HEK293 (cell line): ENCODE results near the gene DYRK4.

Source experiments
- CTCF ChIA-PET: fragments of 350-600 bp; formaldehyde crosslinking; extraction: SDS; loops from one replicate; lab custom pipeline; 2021; ENCODE audit warnings: antibody characterized with exemption; lab: Yijun Ruan, JAX
- POLR2A ChIA-PET: fragments of 300-600 bp; formaldehyde crosslinking; extraction: SDS; loops from one replicate; lab custom pipeline; 2020; ENCODE audit warnings: antibody characterized with exemption, inconsistent platforms; lab: Yijun Ruan, JAX
- H3K27ac ChIP-seq: fragments of 200-500 bp; sonication (Bioruptor generic); 2 replicates; pipeline ENCODE4 v1.5.1; 2014; ENCODE audit warnings: low read depth, low read length, control low read depth, inconsistent platforms; ENCODE audit errors: extremely low read depth
- H3K36me3 ChIP-seq, 2 experiments: fragments of 200-500 bp in 1 of 2; sonication (Bioruptor generic) in 1 of 2; 1 replicate in 1 of 2; 2 replicates in 1 of 2; pipeline ENCODE4 v1.5.1; 2014 to 2017; ENCODE audit warnings: inconsistent platforms in 2 of 2, low read length in 2 of 2; ENCODE audit not compliant: control insufficient read depth in 2 of 2, insufficient read depth in 1 of 2
- H3K4me1 ChIP-seq: fragments of 200-500 bp; sonication (Bioruptor generic); 2 replicates; pipeline ENCODE4 v1.5.1; 2014; ENCODE audit warnings: mild to moderate bottlenecking, low read length, inconsistent platforms; ENCODE audit not compliant: control insufficient read depth, insufficient read depth
- H3K4me3 ChIP-seq: 2 replicates; pipeline ENCODE4 v1.5.1; 2011; ENCODE audit warnings: low read depth, mild to moderate bottlenecking, control low read depth, low read length, moderate library complexity
- H3K9me3 ChIP-seq: fragments of 200-500 bp; sonication (Bioruptor generic); 2 replicates; pipeline ENCODE4 v1.5.1; 2014; ENCODE audit warnings: low read depth, low read length, inconsistent platforms; ENCODE audit not compliant: control insufficient read depth, insufficient read depth
- INSM2 ChIP-seq: fragments of 450-650 bp; formaldehyde crosslinking; IDR thresholded peaks from 2 replicates; pipeline ENCODE4 v1.5.1; 2016; ENCODE audit warnings: missing biosample characterization, missing genetic modification characterization
- OVOL3 ChIP-seq: fragments of 450-650 bp; formaldehyde crosslinking; IDR thresholded peaks from 2 replicates; pipeline ENCODE4 v1.5.1; 2016; ENCODE audit warnings: missing biosample characterization, missing genetic modification characterization
- PBX3 ChIP-seq: sonication (generic); formaldehyde crosslinking; IDR thresholded peaks from 2 replicates; pipeline ENCODE4 v1.8.1; 2022; ENCODE audit warnings: mild to moderate bottlenecking, moderate library complexity, missing genetic modification reagents
- SALL2 ChIP-seq: fragments of 450-650 bp; formaldehyde crosslinking; IDR thresholded peaks from 2 replicates; pipeline ENCODE4 v1.5.0; 2017; ENCODE audit warnings: missing biosample characterization, mild to moderate bottlenecking, missing genetic modification characterization, borderline replicate concordance
- SETDB1 ChIP-seq: IDR thresholded peaks from one replicate; pipeline ENCODE4 v1.6.1; 2017; ENCODE audit warnings: mild to moderate bottlenecking, low read length, moderate library complexity, mixed read lengths; ENCODE audit not compliant: insufficient read length
- ZBTB11 ChIP-seq: fragments of 450-650 bp; formaldehyde crosslinking; conservative IDR thresholded peaks from 2 replicates; pipeline ENCODE4 v1.5.1; 2016; ENCODE audit warnings: low read depth, missing biosample characterization, missing genetic modification characterization
- ZEB2 ChIP-seq: fragments of 450-650 bp; formaldehyde crosslinking; IDR thresholded peaks from 2 replicates; pipeline ENCODE4 v1.5.1; 2016; ENCODE audit warnings: missing biosample characterization, missing genetic modification characterization
- ZNF19 ChIP-seq: fragments of 450-650 bp; formaldehyde crosslinking; IDR thresholded peaks from 2 replicates; pipeline ENCODE4; 2016; ENCODE audit warnings: missing biosample characterization, missing genetic modification characterization, low read depth
- ZNF223 ChIP-seq: fragments of 450-650 bp; formaldehyde crosslinking; IDR thresholded peaks from 2 replicates; pipeline ENCODE4 v1.5.1; 2016; ENCODE audit warnings: missing biosample characterization, missing genetic modification characterization
- ZNF302 ChIP-seq: fragments of 450-650 bp; formaldehyde crosslinking; IDR thresholded peaks from 2 replicates; pipeline ENCODE4 v1.5.1; 2016; ENCODE audit warnings: missing biosample characterization, missing genetic modification characterization, low read depth
- ZNF433 ChIP-seq: fragments of 450-650 bp; formaldehyde crosslinking; IDR thresholded peaks from 2 replicates; pipeline ENCODE4 v1.5.1; 2016; ENCODE audit warnings: missing biosample characterization, missing genetic modification characterization, low read depth
- ZNF529 ChIP-seq: fragments of 450-650 bp; formaldehyde crosslinking; IDR thresholded peaks from 2 replicates; pipeline ENCODE4 v1.5.1; 2017; ENCODE audit warnings: missing genetic modification characterization, missing biosample characterization; ENCODE audit not compliant: insufficient replicate concordance
- ZNF560 ChIP-seq: fragments of 450-650 bp; formaldehyde crosslinking; IDR thresholded peaks from 2 replicates; pipeline ENCODE4 v1.5.1; 2017; ENCODE audit warnings: missing biosample characterization, missing genetic modification characterization, borderline replicate concordance
- ZNF571 ChIP-seq: fragments of 450-650 bp; formaldehyde crosslinking; IDR thresholded peaks from 2 replicates; pipeline ENCODE4 v1.5.0; 2017; ENCODE audit warnings: missing biosample characterization, missing genetic modification characterization
- ZNF596 ChIP-seq: fragments of 450-650 bp; IDR thresholded peaks from 2 replicates; pipeline ENCODE4 v1.5.0; 2018; ENCODE audit warnings: missing biosample characterization, mild to moderate bottlenecking, missing genetic modification characterization, moderate library complexity
- ZNF670 ChIP-seq: fragments of 450-650 bp; formaldehyde crosslinking; IDR thresholded peaks from 2 replicates; pipeline ENCODE4 v1.5.1; 2016; ENCODE audit warnings: missing biosample characterization, missing genetic modification characterization, low read depth
- ZNF677 ChIP-seq: fragments of 450-650 bp; IDR thresholded peaks from 2 replicates; pipeline ENCODE4 v1.5.0; 2018; ENCODE audit warnings: missing biosample characterization, mild to moderate bottlenecking, missing genetic modification characterization, moderate library complexity
- ZNF701 ChIP-seq: fragments of 450-650 bp; formaldehyde crosslinking; IDR thresholded peaks from 2 replicates; pipeline ENCODE4 v1.5.1; 2016; ENCODE audit warnings: missing biosample characterization, missing genetic modification characterization

Gene DYRK4

GRCh38 chr12:4567073-4567881 lies 5.3 kb downstream of the DYRK4 start (continued):
- TF ChIP-seq ZNF670 (tag by site-specific recombination), result no peak

GRCh38 chr12:4569261-4569660 lies 7.3 kb downstream of the DYRK4 start:
- POLR2A ChIA-PET, result no interaction called here
- no peaks in the 10 kb centered on the region for H3K9me3 ChIP-seq
- TF ChIP-seq ZNF596 (tag by site-specific recombination), result no peak
- TF ChIP-seq INSM2 (tag by site-specific recombination), result no peak
- no peak for TF ChIP-seq ZNF223
- no peak for TF ChIP-seq PBX3 (CRISPR knock-in tag)
- TF ChIP-seq ZNF19 (tag by site-specific recombination), result no peak
- TF ChIP-seq ZNF571 (tag by site-specific recombination), result no peak
- no peak for TF ChIP-seq ZEB2 (tag by site-specific recombination)
- no peak for TF ChIP-seq ZNF677 (tag by site-specific recombination)
- H3K4me3 ChIP-seq, result no peak overlapping the region
- H3K36me3 ChIP-seq, result no peaks in the 10 kb centered on the region
- no peak overlapping the region for H3K27ac ChIP-seq
- peaks cover 4% of the 10 kb centered on the region for H3K4me1 ChIP-seq
- CTCF ChIA-PET, result no interaction called here

- Histone ChIP-seq H3K4me3 (no peak overlapping the region), H3K9me3 (no peaks in the 10 kb centered on the region), H3K4me1 (peaks cover 4% of the 10 kb centered on the region), H3K27ac (no peak overlapping the region), H3K36me3 (no peaks in the 10 kb centered on the region)
- POLR2A ChIA-PET, result no interaction called here
- CTCF ChIA-PET, result no interaction called here
- TF ChIP-seq ZNF223, result no peak
- no peak for TF ChIP-seq ZNF302 (tag by site-specific recombination)
- TF ChIP-seq SALL2 (tag by site-specific recombination), result no peak
- no peak for TF ChIP-seq ZNF529 (tag by site-specific recombination)
- TF ChIP-seq ZNF701, result no peak
- no peak for TF ChIP-seq OVOL3 (tag by site-specific recombination)
- TF ChIP-seq ZBTB11 (tag by site-specific recombination), result no peak
- TF ChIP-seq SETDB1, result no peak
- TF ChIP-seq ZNF560 (tag by site-specific recombination), result no peak
- TF ChIP-seq ZNF433, result no peak
Observed at GRCh38 chr12:4572680-4573079, 10.7 kb downstream of the DYRK4 start.
